DMS53 treated with DMSO at 0.1 percent for 48 hours (cell line): ENCODE measurements around the gene SYNDIG1.

ENCODE experiments used
- DNase-seq: peaks from one replicate; lab custom pipeline; 2025; ENCODE audit not compliant: unreplicated experiment; lab: John Stamatoyannopoulos, UW

Gene SYNDIG1

DNA sequence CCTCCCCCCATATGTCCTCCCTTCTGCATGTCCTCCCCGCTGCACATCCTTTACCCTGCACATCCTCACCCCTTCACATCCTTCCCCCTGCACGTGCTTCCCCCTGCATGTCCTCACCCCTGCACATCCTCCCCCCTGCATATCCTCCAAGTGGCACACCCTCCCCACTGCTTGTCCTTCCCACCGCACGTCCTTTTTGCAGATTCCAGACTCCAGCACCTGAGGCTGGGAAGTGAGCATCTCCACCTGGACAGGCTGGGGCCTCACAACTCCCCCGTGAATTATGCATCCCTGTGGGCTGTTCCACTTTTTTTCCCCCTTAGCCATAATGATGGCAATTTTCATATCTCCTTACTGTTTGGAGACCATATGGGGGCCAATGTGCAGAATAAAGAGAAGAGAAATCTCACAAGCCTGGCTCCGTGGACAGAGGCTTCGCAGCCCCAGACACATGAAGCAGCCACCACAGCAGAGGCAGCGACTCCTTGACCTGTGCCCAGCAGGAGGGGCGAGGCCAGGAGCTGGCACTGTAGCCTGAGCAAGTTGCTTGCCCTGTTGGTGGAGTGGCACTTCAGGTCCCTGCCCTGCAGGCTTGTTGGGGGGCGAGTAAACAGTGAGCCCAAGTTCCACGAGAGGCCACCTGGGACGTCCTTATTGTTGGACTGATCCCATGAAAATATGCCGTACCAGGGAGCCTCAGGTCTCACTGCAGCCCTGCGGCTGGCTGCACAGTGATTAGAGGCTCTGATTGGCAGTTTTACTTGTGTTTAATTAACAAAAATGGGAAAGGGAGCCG, 113.1 kb downstream of the SYNDIG1 start:
- no peak for DNase-seq

DNA sequence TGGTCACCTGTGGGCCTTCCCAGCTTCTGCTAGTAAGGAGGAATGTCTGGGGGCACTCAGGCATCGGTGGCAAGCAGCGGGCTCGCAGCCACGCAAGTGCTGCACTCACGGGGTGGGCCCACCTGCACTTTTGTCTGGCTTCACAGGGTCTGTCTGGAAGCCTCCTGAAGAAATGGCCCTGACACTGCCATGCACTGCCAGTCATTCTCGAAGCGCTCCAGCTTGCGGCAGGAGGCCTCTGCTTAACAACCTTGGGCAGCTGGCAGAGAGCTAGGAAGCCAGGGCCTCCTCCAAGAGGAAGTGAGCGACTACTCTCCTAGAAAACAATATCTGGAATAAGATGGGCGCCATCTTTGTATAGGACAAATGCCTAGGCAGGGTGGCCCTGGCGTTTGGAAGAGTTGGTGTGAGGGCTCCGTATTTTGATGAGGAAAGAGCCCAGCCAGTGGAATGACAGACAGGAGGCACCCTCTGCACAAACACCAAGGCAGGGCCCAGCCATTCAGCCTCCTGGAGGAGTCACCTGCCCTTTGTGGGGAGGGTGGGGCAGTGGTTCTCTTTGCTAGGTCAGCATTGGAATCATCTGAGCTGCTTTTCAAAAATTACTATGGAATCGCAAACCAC, 113.9 kb downstream of the SYNDIG1 start:
- no peak for DNase-seq

DNA sequence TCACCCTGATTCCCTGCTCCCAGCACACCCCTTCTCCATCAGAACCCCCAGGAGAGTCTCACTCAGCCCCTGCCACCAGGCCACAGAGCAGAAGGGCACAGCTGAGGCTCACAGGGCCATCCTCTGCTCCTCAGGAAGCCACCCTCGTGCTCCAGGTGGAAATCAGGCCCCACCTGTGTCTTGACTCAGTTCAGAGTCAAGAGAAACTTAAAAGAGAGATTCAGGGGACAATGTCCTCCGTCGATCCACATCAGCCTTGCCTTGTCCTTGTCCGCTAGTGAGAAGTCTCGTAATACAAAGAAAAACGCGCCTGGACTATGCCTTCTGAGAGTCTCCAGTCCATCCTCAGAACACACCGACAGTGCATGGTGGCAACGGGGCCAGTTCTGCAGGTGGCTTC, 114.6 kb downstream of the SYNDIG1 start:
- no peak for DNase-seq

DNA sequence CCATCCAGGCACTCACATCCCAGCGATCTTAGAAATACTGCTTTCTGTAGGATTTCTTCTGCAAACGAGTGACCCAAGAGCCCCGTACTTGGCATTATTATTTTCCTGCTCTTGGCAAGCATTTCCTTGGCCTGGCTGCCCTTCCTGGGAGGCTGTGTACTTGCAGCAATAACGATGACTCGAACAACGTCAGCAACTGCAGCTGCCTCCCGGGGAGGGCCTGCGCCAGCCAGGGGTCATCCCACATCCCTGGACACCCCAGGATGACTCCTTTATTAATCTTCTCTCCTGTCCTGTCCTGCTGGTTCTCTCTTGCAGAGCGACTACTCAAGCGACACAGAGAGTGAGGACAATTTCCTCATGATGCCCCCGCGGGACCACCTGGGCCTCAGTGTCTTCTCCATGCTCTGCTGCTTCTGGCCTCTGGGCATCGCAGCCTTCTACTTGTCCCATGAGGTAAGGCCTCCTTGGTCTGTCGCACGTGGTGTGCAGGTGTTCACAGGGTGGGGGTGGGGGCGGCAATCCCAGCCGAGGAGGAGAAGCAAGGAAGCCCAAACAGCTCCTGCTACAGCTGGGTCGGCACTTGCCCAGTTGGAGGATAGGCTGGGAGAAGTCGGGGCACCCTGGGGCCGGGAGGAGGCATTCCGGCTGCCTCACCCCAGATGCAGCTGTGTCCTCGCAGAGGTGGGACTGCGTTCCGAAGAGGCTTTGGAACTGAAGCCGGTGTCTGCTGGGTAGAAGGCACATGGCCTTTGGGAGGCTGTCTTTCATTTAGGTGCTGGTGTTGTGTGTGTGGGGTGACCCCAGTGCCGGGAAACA, 115.3 kb downstream of the SYNDIG1 start:
- no peak for DNase-seq

DNA sequence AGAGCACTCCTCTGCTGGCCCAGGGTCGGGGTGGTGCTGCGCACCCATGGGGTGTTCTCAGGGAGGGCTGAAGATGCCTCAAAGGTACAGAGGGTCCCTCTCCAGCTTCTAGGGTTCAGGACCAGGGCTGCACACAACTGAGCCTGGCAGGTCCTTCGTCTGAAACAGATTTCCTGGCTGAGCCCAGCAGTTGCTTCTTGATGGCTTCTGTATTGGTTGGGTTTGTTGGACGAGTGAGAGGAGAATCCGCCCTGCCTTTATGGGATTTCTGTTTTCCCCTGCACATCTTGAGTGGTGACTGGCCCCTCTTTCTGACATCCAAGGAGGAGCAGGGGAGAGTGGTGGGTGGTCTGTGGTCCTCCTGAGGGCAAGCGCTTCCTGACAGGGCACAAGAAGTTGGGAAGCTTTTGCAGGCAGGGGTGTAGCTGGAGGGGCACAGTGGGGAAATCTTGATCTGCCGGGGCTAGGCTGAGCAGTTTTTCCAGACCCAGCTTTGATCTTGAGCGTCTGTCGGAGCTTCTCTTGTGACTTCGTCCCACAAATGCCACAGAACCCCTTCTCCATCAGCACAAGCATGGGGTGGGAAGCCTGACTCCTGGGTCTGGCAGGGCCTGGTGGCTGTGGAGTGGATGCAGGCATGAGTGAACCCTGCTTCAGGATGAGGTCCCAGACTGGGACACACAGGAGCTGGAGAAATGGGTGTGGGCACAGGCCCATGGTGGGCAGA, 116.5 kb downstream of the SYNDIG1 start:
- DNase-seq = no peak

DNA sequence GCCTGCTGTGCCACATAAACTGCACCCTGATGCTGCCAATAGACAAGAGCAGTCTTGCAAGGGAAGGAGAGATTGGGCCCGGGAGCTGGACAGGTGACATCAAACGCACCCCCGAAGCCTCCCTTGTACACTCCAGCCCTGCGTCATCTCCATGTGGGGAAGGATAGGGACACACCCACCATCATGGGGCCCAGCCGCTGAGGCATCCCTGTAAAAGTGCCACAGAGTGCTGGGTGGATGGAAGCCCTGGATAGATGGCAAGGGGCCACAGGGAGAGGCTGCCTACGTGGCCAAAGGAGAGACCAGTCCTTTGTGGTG, 117.1 kb downstream of the SYNDIG1 start:
- DNase-seq = no peak

DNA sequence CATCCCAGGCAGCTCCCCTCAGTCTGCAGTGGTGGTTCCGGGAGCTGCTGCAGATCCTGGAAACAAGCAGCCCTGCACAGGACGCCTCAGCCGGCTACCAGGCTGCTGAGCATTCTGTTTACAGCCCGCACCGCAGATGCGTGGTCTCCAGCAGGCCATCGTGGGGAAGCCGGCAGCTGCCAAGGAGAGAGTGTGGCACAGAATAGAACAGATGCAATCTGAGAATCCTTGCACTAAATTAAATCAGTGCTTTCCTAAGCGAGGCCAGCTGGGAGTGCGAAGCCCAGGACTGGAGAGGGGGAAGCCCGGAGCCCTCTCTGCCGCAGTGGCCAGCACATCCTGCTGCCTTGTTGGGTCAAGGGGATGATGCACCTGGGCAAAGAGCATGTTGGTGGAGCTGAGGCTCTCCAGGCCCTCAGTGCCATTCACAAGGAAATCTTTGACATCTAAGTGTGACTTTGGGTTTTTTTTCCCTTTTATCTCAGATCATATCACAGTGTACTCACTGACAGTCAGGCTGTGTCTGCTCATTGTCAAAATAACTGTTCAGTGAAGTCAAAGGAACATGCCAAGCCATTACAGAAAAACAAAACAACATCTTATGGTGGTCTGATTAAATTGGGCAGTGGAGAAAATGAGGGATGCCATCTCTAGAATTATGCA, 118.1 kb downstream of the SYNDIG1 start:
- no peak for DNase-seq

DNA sequence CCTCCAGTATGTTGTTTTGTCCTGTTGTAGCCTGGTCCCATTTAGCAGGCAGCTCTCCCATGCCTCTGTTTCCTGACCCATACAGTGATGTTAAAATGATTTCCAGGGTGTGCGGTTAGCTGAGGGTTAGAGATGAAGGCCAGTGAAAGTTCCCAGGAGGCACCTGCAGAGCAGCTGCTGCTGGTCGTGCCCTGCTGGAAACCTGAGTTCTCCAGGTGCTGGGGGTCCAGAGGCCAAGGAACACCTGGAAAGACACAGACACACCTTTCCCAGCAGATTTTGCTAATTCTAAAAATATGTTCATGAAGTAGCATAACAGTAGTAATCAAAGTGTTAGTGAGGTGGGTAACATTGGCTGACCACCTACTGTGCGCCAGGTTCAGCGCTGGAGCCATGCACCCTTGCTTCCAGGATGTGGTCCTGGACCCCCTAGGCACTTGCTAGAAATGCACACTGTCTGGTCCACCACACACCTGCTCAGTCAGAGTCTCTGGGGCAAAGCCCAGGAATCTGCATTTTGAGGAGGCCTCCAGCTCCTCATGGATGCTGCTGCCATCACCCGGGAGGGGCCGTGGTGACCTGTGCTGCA, 118.7 kb downstream of the SYNDIG1 start:
- DNase-seq = no peak

DNA sequence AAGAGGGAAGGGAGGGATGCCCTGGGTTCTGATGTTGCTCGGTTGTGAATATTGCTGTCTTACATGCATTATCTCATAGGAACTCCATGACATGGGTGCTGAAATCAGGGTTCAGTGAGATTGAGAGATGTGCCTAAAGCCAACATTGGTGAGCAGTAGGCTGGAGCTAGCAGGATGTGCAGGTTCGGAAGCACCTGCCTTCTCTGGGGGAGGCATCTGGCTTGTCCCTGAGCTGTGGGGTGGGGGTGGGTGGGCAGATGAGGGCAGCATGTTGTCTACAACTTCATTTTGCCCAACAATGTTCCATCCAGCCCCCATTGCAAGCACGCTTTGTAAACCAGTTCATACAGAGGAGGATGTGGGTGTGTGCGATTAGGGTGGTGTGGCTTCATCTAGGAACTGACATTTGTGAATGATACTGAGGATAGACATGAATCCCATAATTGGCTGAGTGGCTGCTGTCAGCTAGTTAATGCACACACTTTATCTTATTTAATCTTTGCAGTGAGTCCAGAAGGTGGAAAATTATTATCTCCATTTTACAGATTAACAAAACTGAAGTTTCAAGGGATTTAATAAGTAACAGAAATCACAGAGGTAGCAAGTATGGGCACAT, 119.4 kb downstream of the SYNDIG1 start:
- DNase-seq = no peak

DNA sequence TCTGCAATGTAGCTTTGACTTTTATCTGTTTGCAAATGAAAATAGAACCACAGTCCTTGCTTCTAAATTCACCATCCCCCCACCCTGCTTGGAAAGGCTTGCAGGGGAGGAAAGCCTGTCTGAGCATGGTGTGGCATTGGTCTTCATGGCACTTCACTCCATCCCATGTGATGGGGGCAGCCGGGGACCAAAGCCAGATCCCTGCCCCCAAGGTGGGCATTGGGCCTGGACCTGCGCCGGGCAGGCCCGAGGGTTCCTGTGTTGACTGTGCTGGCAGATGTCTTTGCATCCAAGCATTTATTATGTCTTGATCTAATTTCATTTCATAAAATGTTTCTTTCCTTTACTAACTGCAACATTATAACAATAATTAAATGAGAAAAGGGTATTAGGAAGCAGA, 120.0 kb downstream of the SYNDIG1 start:
- DNase-seq = no peak

DNA sequence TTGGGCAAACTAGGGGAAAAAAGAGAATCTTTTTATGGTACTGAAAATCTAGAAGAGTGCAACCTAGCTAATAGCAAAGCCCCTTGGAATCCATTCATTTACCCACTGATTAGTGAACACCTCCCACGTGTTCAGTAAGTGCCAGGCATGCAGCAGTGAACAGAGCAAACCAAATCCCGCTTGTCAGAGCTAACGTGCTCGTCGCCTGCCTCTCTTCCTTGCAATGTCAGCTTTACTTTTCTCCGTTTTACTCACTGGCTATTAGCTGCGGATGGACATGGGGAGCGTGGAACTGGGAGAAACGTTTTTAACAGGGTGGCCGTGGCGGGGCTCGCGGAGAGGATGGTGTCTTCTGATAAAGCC, 120.4 kb downstream of the SYNDIG1 start:
- no peak for DNase-seq

DNA sequence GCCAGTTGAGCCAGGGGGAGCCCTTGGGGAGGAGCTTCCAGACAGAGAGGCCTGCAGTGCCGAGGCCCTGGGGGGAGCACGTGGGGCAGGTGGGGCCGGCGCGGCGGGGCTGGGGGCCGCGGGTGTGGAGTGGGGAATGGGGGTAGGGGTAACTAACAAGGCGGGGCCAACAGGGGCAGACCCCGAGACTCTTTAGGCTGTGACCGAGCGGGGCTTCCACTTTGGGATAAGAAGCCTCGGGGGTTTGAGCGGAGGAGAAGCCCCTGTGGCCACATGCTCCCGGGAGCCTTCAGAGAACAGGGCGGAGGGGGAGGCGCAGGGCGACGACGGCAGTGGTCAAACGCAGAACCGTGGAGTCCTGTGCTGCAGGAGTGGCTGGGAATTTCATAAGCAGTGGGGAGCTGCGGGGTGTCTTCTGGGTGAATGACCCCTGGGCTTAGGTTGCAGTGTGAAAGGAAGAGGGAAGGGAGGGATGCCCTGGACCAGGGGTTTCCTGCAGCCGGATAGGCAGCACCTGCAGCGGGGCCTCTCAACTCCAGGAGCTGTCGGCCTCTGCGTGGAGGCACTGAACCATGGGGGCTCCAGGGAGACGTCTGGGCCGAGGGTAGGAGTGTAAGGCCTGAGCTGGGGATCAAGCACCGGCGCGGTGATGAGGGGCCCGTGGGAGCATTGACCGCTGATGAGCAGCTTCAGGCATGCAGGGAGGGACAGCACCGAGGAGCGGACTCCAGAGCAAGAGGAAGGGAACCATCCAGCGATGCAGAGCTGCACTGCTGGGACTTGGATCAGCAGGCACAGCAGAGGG, 121.0 kb downstream of the SYNDIG1 start:
- DNase-seq = no peak

DNA sequence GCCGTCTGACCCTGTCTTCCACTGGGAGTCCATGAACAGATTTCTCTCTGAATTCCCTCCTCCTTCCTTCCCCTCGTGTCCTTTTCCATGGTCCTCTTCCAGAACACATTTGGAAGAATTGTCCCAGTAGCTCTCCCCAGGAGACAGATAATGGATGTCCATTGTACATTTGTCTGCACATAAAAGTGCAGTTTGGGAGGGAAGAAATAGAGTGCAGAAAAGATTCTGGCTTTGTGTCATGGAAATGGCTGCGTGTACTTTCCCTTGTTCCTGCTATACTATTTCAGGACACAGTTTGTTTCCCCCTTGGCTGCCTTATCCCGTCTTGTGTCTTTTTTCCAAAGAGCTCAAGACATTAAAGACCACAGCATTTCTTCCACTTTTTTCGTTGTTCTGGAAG, 127.6 kb downstream of the SYNDIG1 start:
- no peak for DNase-seq

DNA sequence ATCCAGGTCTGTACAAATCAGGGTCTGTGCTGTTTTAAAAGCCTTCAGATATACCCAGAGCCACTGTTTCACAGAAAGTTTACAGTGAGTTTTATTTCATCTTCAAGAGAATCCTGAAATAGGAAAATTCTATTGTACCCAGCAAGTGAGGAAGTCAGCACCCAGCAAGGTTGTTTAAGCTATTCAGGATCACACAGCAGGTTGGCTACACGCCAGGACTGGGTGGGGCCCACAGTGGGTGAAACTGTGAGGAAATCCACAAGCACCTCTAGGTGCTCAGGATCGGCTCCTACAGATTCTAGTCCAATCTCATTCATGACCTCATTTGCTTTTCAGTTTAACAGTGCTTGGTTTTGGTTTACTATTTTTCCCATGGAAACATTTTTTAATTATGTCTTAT, 128.9 kb downstream of the SYNDIG1 start:
- DNase-seq = no peak

DNA sequence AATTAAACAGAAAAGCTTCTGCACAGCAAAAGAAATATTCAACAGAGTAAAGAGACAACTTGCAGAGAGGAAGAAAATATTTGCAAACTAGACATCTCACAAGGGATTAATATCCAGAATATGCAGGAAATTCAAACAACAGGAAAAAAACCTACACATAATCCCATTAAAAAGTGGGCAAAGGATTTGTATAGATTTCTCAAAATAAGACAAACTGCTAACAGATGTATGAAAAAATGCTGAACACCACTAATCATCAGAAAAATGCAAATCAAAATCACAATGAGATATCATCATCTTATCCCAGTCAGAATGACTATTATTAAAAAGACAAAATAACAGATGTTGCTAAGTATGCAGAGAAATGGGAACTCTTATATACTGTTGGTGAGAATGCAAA, 129.6 kb downstream of the SYNDIG1 start:
- no peak for DNase-seq

DNA sequence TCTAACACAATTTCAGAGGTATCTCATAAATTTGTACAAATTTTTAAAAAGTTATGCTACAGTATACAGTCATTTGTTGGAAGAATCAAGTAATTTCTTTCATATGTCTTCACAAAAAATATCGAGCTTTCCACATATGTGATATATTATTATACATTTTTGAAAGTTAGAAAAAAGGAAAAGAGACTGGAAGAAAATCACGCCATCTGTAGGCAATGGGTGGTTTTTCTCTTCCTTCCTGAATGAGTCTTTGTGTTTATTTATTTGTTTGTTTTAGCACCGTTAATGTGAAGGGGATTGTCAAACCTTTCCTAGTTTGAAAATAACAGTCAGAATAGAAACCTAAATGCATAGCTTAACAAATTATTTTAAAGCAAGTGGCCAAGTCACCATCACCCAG, 130.6 kb downstream of the SYNDIG1 start:
- DNase-seq = no peak

DNA sequence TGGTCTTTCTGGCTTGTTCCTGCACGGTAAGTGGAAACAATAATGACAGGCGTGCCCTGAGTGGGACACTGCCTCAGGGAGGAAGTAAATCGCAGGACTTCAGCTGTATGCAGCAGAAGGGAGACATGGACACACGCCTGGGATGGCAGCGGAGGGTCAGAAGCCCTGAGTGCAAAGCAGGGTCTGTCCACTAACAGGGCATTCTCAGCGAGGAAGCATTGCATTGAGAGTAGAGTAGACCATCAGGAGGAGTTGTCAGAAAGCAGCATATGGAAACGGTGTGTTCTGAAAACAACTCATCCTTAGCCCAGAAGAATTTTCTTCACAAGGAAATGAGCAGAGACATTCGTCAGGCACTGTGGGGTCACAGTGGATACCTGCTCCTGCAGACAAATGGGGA, 134.0 kb downstream of the SYNDIG1 start:
- no peak for DNase-seq

DNA sequence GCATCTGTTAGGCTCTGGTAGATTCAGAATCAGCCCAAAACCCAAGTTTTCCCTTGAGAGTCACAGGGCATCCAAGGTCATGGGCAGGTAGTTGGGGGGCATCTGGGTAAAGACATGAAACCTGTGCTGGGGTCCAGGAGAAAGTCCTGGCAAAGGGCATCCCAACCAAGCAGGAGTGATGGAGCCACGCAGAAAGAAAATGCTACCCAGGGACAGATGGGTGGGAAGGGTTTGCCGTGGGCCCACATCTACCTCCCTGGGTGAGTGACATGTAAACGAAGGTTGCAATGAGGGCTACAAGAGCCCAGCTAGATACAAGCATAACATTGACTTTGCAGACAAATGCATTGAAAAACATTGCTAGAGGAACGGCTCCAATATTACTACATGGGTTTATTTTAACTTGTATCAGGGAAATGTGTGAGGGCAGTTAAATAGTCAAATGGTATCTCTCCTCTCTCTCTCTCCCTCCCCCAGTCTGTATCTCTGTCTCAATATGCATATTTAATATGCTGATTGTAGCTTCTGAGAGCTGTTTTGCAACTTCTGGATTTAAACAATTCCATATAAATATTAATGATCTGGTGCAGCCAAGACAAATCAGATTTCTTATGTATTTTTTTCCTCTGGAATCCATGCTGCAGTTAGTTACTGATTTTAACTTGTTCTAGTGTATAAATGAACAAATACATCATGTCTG, 135.7 kb downstream of the SYNDIG1 start:
- DNase-seq = no peak

DNA sequence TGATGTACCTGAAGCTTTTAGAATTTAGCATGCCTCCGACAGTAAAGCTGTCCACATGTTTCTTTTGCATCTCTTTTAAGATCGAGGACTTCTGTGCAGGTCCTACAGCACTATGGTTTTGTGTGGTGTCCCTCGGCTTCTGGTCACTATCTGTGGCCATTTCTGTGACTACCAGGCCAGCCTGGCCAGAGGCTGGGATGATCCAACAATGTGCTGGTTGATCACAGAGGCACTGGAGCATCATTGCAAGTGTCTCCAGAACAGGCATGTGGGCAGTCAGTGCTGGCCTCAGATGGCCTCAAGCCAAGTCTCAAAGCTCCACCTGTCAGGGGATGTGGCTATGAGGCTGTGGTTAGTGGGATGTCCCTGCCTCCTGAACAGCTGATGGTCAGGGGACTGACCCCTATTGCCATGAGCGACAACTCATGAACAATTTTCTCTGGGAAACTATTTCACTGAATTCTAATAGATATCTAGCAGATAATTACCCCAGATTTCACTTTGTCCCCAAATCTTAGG, 136.6 kb downstream of the SYNDIG1 start:
- no peak for DNase-seq
